Measurements from ENCODE around the gene CA4. TPM values are rescaled to one million over a fixed set of nuclear protein-coding genes. Genes with fewer than 3 reads are reported as not detected.

The CA4 gene
- total and polyA plus RNA-seq, 10 of the 15 experiments (the other 5 are each of a cell fraction or from before 2014, with no cell fraction given) = 0.13 to 0.31 TPM; not detected in 8

DNA sequence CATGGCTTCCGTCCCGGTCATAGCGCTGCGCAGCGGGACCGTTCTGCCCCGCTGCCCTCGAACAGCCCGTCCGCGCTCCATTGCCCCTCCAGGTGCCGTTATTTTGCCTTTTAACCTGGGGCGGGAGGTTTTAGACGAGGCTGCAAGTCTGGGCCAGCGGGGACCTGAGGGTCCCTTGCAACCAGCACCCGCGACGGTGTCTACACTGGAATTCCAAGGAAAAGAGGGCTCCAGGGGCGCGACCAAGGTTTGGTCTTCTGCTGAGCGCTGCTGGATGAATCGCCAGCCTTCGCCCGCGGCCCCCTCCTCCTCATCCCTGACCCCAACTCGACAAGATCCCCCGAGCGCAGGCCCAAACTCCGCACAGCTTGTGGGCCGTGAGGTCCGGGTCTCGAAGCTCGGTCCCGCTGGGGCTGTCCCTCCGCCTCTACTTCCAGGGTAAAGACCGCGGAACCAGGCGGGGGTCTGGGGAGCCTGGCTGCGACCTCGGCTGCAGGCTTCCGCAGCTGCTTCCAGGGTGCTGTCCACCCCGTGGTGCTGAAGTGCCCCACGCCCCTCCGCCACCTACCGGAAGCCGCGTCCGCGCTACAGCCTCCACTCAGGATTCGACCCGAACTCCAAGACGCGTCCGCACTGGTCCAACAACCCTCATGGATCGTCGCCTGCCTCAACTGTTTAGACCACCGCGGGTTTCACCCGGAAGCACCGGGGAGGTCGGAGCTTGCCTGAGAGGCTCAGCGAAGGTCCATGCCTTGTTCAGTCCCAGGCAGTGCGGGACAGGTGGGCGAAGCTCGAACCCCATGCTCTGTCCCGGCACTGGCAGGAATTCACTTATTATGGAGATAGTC, 10.1 kb upstream of the CA4 start (continued):
- TF ChIP-seq, protein P1, sequence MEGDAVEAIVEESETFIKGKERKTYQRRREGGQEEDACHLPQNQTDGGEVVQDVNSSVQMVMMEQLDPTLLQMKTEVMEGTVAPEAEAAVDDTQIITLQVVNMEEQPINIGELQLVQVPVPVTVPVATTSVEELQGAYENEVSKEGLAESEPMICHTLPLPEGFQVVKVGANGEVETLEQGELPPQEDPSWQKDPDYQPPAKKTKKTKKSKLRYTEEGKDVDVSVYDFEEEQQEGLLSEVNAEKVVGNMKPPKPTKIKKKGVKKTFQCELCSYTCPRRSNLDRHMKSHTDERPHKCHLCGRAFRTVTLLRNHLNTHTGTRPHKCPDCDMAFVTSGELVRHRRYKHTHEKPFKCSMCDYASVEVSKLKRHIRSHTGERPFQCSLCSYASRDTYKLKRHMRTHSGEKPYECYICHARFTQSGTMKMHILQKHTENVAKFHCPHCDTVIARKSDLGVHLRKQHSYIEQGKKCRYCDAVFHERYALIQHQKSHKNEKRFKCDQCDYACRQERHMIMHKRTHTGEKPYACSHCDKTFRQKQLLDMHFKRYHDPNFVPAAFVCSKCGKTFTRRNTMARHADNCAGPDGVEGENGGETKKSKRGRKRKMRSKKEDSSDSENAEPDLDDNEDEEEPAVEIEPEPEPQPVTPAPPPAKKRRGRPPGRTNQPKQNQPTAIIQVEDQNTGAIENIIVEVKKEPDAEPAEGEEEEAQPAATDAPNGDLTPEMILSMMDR (IDR thresholded peaks at IDR 0.05 in 2 of 3, conservative IDR thresholded peaks at IDR 0.05 in 1 of 3; ENCODE audit: control insufficient read depth in 2 of 3, extremely low read depth in 1 of 3, insufficient read depth in 1 of 3, low read depth in 3 of 3, low read length in 3 of 3) = peak; percentile 33 to 59 (median 49); a peak in 5 of 6 replicates
- TF ChIP-seq SIN3A (IDR thresholded peaks at IDR 0.05; ENCODE audit: low read depth, low read length) (peak; percentile 96), MXI1 (IDR thresholded peaks at IDR 0.05; ENCODE audit: low read depth, low read length) (peak; percentile 78), SIX5 (IDR thresholded peaks at IDR 0.05; ENCODE audit: low read depth, low read length, severe bottlenecking) (no peak), HDAC2 (IDR thresholded peaks at IDR 0.05) (no peak), TCF3 (IDR thresholded peaks at IDR 0.05; ENCODE audit: borderline replicate concordance, insufficient read depth, low read depth, low read length) (0 out of 2 replicates have a peak, but pooled peaks have one; percentile 28)
- TF ChIP-seq, protein P2, sequence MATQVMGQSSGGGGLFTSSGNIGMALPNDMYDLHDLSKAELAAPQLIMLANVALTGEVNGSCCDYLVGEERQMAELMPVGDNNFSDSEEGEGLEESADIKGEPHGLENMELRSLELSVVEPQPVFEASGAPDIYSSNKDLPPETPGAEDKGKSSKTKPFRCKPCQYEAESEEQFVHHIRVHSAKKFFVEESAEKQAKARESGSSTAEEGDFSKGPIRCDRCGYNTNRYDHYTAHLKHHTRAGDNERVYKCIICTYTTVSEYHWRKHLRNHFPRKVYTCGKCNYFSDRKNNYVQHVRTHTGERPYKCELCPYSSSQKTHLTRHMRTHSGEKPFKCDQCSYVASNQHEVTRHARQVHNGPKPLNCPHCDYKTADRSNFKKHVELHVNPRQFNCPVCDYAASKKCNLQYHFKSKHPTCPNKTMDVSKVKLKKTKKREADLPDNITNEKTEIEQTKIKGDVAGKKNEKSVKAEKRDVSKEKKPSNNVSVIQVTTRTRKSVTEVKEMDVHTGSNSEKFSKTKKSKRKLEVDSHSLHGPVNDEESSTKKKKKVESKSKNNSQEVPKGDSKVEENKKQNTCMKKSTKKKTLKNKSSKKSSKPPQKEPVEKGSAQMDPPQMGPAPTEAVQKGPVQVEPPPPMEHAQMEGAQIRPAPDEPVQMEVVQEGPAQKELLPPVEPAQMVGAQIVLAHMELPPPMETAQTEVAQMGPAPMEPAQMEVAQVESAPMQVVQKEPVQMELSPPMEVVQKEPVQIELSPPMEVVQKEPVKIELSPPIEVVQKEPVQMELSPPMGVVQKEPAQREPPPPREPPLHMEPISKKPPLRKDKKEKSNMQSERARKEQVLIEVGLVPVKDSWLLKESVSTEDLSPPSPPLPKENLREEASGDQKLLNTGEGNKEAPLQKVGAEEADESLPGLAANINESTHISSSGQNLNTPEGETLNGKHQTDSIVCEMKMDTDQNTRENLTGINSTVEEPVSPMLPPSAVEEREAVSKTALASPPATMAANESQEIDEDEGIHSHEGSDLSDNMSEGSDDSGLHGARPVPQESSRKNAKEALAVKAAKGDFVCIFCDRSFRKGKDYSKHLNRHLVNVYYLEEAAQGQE (IDR thresholded peaks at IDR 0.05; ENCODE audit: low read depth, low read length) = peak; percentile 97
- TF ChIP-seq, protein P3, sequence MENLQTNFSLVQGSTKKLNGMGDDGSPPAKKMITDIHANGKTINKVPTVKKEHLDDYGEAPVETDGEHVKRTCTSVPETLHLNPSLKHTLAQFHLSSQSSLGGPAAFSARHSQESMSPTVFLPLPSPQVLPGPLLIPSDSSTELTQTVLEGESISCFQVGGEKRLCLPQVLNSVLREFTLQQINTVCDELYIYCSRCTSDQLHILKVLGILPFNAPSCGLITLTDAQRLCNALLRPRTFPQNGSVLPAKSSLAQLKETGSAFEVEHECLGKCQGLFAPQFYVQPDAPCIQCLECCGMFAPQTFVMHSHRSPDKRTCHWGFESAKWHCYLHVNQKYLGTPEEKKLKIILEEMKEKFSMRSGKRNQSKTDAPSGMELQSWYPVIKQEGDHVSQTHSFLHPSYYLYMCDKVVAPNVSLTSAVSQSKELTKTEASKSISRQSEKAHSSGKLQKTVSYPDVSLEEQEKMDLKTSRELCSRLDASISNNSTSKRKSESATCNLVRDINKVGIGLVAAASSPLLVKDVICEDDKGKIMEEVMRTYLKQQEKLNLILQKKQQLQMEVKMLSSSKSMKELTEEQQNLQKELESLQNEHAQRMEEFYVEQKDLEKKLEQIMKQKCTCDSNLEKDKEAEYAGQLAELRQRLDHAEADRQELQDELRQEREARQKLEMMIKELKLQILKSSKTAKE (IDR thresholded peaks at IDR 0.05; ENCODE audit: low read depth, poor library complexity, severe bottlenecking) = no peak
